SU-DHL-6 (cell line): ENCODE data around the gene ACOT11.

Experiments
- EZH2phosphoT487 ChIP-seq: fragments of 200-600 bp; sonication (generic), shearing (Covaris generic); conservative IDR thresholded peaks from 2 replicates; pipeline ENCODE4 v1.6.1; 2018; ENCODE audit warnings: mild to moderate bottlenecking, antibody characterized with exemption, low read length, moderate library complexity, mixed read lengths
- TF ChIP-seq, protein P1 (sequence below): fragments of 200-600 bp; sonication (generic); IDR thresholded peaks from one replicate; pipeline ENCODE4 v1.5.1; 2017; ENCODE audit warnings: antibody characterized with exemption, mild to moderate bottlenecking, low read length, moderate library complexity; ENCODE audit not compliant: insufficient read depth, poor library complexity, severe bottlenecking

DNA sequence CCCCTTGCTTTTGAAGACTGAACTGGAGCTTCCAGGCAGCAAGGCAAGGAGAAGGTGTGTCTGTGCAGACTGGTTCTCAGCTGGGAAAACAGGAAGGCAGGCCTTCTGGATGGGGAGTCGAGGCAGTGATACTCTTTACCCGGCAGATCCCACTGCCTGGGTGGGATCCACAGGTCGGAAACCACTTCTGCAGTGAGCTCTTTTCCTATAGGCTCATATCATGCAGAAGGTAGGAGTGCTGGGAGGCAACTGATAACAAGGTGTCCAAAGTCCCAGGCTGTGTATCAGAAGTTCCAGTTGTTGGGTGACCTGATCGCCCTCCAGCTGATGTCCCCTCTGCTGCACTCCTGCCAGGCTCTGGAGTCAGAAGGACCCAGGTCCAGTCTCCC is 17.1 kb downstream of the ACOT11 start:
- TF ChIP-seq, protein P1, sequence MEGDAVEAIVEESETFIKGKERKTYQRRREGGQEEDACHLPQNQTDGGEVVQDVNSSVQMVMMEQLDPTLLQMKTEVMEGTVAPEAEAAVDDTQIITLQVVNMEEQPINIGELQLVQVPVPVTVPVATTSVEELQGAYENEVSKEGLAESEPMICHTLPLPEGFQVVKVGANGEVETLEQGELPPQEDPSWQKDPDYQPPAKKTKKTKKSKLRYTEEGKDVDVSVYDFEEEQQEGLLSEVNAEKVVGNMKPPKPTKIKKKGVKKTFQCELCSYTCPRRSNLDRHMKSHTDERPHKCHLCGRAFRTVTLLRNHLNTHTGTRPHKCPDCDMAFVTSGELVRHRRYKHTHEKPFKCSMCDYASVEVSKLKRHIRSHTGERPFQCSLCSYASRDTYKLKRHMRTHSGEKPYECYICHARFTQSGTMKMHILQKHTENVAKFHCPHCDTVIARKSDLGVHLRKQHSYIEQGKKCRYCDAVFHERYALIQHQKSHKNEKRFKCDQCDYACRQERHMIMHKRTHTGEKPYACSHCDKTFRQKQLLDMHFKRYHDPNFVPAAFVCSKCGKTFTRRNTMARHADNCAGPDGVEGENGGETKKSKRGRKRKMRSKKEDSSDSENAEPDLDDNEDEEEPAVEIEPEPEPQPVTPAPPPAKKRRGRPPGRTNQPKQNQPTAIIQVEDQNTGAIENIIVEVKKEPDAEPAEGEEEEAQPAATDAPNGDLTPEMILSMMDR = no peak
- no peak for TF ChIP-seq EZH2phosphoT487
